Measurements from ENCODE around the gene RHBDF1.

RHBDF1 gene

DNA sequence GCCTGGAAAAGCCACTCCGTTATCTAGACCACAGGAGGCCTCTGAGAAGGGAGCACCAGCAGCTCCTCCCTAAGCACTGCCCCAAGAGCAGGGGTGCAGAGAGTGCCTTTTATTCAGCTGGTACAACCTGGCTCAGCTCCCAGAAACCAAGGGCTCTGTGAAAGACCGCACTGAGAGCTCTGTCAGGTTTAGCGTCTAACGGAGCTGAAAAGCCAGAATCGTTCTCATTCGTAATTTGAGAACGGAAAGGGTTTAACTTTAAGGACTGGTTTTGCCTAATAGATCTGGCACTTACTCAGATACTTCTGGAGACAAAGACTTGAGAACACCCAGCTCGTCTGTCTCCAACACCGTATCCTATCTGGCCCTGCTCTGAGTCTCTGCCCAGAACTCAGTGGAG lies 19.1 kb upstream of the RHBDF1 start:
- DNase-seq, result no peak

DNA sequence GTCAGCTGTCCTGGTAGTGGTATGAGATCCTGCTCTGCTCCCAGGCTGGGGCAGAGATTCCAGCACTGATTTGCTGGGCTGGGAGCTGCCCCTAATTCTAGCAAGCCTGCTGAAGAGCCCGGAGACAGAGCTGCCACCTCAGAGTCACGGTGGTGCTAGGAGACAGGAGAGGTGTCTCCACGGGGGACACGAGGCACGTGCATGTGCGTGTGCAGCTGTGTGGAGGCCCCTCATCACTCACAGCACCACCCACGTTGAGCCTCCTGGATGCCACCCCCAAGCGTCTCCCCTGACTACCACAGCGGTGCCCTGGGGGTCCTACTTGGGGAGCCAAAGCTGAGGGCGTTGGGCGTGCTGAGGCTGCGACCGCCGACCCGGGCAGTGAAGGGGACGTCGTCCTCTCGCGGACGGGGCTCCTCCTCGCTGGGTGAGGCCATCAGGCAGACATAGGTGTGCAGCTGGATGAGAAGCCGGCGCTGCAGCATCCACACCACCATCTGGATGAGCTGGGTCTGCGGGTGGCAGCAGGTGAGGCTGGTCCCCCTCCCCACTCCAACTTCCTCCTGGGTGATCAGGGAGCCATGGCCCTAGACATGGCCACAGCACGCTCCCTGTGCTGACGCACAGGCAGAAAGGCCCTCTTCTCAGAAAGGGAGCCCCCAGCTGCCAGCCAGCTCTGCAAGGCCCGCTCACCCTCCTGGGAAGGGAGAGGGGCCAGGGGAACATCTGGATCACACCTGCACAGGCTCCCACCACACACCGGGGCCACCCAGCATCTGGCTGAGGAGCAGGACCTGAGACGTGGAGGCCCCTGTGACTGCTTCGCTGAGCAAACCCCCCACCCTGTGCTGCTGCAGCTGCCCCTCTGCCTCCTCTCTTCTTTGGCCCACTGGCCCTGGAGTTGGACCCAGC lies 17.2 kb upstream of the RHBDF1 start:
- no peak for DNase-seq

DNA sequence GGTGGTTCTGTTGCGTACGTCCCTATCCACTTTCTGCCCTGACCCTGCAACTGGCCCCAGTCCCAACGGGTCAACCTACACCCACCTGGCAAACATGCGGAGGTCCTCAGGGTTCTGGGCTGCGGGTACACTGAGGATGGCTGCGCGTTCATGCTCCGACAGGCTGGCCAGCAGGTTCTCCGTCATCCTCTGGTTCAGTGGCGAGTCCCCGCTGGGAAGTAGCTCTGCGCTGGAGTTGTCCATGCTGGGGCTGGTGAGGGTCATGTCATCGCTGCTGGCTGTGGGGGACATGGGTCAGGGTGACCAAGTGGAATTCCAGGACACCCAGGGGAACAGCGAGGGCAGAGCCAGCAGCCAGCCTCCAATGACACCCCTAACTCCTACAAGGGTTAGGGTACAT lies 16.2 kb upstream of the RHBDF1 start:
- DNase-seq, result no peak

DNA sequence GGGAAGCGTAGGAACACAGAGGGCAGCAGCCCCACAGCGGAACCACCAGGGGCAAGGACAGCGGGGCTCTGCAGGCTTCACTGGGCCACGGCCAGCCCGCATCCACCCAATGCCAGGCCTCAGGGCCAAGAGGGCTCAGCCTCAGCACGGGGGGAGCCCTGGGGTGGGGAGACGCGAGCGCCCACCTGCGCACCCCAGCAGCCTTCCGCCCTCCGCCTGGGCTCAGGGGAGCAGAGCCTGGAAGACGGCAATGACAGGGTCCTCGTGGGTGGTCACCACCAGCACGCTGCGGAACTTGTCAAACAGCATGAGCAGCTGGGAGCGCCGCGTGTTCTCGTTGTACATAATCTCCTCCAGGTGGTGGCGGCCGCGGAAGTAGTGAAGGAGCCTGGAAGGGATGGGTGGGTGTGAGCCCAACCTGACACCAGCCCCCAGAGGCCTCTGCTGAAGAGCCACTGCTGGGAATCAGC lies 14.1 kb upstream of the RHBDF1 start:
- no peak for DNase-seq

DNA sequence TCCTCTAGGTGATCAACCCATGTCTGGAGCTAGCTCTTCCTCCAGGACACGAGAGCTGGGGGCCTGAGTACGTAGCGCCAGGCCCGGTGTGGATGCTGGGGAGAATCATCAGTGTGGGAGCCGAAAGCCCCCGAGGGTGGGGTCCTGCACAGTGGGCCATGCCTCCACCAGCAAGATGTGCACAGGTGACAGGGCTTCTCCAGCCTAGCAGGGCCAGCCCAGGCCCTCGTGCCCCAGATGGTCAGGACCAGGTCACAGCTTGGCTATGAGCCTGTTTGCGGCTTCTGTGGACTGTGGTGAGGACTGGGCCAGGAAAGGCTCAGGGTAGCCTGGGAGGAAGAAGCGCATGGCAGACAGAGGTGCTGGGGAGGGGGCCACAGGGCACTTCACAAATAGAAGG lies 13.4 kb upstream of the RHBDF1 start:
- DNase-seq, result no peak

DNA sequence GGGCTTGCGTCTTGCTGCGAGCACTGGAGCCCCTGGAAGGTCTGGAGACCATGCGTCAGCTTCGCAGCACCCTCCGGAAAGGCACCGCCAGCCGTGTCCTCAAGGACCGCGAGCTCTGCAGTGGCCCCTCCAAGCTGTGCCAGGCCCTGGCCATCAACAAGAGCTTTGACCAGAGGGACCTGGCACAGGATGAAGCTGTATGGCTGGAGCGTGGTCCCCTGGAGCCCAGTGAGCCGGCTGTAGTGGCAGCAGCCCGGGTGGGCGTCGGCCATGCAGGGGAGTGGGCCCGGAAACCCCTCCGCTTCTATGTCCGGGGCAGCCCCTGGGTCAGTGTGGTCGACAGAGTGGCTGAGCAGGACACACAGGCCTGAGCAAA lies 13.0 kb upstream of the RHBDF1 start:
- DNase-seq, result no peak

DNA sequence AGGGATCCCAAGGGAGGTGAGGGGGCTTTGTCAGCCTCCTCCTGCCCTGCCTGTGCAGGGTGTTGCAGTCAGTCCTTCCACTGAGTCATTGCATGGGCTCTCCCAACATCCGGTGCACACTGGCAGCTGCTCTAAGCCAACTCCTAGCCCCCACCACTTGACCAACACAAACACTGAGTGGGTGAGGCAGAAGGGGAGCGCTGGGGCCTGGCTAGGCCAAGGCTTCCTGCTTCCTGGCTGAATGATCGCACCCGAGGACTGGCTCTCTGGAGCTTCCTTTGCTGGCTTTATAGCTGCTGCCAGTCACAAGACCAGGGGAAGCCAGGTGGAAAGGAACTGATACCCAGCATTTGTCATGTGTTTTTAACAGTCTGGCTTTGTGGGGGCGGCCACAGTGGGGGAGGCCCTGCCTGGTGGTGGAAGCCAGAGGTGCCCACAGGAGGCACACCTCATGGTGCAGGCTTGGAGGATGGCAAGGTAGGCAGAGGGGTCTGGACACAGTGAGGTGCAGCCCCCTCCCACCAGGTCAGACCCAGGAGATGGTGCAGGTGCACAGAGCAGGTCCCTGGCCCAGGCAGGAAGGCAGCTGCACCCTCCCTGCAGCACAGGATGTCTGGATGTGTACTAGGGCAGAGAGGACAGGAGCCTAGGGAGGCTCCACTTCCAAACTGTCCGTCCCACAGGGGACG lies 12.4 kb upstream of the RHBDF1 start:
- DNase-seq, result no peak

DNA sequence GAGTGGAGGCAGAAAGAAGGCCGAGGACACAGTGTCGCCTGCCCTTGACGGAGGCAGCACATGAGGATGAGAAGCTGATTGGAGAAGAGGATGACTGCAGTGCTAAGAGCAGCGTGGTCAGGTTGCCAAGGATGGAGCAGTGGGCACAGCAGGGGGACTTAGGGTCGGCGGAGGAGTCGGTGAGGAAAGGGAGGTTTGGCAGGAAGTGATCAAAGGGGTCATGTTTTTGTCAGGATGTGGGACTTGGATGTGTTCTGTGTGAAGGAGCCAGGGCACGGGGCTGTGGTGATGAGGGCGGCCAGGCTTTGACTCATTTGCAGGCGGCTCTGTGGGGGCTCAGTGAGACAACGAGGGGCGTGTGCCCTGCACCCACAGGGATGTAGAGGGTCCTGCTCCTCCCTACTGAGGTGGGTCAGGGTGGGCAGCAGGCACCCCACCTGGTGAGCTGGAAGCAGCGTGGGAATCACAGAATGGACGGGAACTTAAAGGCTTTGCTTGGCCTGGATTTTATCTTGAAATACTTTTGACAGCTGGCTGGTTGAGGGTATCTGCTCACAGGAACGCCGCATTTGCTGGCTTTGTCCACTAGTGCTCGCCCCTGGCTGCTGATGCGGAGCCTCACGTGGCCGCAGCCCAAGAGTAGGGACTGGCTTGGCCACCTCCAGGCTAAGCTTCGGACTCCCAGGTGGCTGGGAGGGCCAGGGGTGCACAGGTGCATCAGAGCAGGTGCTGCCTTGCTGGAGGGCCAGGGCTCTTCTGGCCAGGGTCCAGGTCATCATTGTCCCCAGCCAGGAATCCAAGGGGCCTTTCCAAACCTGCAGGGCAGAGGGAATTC lies 11.6 kb upstream of the RHBDF1 start:
- DNase-seq, result no peak

DNA sequence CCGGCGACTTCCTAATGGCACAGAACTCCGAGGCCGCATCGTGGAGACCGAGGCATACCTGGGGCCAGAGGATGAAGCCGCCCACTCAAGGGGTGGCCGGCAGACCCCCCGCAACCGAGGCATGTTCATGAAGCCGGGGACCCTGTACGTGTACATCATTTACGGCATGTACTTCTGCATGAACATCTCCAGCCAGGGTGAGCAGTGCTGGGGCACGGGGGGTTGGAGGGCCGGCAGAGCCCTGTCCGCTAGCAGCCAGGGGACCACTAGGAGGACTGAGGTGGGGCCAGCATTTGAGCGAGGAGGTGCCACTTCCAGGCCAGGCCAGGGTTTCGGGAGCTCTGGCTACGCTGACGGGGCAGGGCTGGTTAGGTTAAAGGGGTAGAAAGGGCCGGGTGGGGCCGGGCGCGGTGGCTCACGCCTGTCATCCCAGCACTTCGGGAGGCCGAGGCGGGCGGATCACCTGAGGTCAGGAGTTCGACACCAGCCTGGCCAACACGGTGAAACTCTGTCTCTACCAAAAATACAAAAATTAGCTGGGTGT lies 10.7 kb upstream of the RHBDF1 start:
- no peak for DNase-seq

DNA sequence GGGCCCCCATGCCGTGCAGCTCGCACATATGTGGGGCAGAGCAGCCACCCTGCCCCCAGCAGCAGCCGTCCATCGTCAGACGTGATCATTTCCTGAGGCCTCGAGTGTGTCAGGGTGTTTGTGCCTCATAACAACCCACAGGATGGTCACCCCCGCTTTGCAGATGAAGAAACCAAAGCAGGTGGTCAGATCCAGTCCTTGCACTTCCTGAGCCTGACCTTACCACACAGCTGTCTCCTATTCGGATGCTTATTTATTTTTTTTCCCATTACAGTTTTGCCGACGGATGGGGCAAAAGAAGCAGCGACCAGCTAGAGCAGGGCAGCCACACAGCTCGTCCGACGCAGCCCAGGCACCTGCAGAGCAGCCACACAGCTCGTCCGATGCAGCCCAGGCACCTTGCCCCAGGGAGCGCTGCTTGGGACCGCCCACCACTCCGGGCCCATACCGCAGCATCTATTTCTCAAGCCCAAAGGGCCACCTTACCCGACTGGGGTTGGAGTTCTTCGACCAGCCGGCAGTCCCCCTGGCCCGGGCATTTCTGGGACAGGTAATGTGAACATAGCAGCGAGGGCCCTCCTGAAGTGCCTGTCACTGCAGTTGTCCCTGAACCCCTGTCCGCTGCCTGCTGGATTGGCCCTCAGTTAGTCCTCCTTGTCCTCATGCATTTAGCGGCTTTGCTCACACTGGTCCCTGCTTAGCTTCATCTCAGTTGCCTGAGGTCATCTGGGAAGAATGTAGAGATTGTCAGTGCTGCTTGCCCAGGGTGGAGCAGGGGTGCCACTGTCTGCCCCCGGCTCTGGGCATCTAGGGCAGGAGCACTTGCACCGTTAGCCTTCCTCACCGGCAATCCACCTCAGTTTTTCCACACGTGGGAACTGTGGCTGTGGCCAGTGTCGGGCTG lies 7.0 kb upstream of the RHBDF1 start:
- DNase-seq, result no peak

DNA sequence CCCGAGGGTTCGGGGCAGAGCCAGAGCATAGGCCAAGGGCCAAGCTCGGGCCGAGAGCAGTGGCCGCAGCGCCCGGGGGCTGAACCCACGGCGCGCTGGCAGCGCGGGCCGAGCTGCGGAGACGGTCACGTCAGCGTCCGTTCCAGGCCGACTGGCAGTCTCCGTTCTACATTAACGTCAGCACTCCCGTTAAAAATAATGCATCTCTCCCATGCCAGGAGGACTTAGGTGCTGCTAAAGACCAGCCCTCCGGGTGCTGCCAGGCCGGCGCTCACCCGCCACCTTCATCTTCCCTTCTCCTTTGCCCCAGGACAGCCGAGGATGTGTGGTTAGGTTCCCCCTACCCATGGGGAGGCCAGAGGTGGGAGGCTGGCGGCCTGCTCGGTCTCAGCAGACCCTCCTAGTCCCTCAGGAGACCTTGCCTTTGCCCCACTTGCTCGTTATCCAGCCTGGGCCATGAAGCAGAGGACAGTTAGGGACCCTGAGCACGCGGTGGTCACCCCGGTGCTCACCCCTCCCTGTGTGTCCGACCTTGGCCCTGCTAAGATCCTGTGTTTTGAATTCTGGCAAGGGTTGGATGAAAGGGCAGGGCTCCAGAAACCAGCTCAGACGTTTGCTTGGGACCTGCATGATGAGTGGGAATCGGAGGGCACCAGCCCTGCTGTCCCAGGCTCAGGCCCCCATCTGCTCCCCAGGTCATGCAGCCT lies 6.2 kb upstream of the RHBDF1 start:
- no peak for DNase-seq

DNA sequence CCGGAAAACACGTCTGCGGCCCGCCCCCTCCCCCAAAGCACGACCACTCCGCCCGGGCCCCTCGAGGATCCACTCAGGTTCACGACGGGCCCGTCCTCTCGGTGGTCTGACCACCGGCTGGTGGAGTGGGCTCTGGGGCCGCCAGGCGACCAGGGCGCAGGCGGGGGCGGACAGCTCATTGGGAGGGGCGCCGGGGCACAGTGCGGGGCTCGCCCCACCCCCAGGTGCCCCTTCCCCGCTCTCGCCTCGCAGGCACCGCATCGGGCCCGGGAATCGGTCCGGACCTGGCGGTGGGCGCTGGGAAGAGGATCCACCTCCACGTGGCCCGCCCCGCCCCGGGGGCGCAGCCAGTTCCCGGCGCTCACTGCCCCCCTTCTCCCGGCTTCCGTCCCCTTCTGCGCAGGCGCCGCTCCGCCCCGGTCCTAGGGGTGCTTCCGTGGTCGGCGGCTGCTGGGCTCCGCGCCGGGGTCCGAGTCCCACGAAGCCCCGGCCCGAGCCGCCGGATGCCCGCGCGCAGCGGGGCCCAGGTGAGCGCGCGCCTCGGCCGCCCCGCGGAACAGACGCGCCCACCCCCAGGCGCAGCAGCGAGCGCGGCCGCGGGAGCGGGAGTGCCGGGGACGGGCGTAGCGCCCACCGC lies 5.5 kb upstream of the RHBDF1 start, which contains the start of gene MPG:
MPG (plus strand) TSS at position 419 of the 637 bp plus-strand sequence; CDS start at position 504, 85 bp downstream.
- peak; percentile 81 for DNase-seq

DNA sequence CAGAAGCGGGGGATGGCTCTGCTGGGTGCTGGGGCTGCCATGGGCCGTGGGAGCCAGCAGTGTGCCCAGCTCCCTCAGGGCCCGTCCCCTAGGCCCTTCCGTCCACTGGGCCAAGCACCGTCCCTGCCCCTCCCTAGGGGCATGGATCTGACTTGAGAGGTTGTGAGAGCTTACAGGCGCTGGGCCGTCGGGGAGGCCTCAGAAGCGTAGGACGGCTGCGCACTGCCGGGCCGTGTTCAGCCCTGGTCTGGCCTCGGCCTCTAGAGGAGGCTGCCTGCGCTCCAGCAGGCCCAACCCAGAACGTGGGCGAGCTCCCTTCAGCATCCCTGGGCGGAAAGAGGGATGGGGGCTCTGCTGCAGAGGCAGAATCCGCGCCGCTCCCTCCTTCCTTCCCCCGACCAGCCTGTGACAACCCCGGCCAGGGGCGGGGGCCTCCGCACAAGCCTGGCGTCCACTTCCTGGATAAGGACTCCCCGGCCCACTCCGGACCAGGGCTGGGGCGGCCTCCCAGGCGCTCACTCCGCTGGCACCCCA lies 4.9 kb upstream of the RHBDF1 start:
- peak; percentile 19 for DNase-seq

DNA sequence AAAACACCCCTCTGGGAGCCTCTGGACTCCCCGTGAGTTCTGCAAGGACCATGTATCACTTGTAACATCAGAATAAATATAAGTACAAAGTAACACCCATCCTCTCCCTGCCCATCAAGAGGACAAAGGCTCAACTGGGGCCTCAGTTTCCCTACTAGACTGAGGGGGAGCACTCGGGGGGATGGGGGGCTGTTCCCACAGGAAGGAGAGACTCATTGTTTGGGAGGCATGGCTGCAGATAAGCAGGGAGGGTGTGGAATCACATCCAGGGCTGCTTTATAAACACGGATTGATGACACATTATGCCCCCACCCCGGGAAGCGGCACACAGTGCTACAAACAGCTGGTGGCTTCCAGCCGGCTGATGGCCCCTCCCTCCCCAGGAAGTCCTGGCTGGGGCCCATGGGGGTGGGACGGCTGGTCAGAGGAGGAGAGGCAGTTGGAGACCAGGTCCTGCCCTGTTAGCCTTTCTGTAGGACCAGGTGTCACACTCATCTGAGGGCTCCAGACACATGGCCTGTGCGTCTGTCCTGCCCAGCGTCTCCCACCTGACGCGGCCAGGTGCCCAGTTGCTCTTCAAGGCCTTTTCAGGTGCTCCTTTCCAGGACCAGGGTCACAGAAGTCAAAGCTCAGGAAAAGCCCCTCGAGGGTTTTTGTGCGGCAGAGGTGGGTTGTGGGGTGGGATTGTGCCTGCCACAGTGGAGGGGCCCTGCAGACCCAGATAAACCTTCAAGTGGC lies 4.3 kb upstream of the RHBDF1 start:
- DNase-seq, result no peak

DNA sequence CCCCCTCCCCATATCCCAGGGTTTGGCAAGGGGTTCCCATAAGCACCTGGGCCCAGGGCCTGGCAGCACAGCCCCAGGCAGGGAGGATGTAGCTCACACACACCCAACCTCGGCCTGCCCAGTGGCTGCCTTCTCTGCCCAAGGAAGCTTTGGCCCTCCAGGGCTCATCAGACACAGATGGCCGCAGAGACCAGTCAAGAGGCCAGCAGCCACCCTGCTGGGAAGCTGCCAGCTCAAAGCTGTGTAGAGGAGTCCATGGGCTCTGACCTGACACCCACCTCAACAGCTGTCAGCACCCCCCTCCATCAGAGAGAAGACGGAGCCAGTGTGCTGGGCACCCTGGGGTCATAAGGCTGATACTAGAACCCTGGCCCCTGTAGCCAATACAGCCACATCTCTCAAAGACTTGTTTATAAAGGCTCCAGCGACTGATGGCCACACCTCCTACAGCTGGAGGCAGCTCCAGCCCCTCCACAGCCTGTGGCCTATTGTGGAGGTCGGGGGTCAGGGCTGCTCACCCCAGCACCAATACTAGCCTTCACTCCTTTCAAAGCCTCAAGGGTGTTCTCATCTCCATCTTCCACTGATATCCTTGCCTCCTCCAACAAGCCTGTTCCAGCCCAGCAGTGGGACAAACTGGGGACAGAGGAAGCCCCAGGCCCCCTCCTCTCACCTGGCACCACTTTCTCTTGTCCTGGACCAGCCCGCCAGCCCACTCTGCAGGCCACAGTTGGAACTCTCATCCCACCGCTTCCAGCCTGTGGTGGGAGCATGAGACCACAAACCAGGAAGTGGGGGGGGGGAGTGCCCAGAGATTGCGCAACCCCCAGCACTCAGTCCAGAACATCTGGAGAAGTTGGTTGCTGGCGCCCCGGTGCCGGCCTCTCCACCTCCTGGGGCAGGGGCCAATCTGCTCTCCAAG lies 3.4 kb upstream of the RHBDF1 start:
- no peak for DNase-seq

DNA sequence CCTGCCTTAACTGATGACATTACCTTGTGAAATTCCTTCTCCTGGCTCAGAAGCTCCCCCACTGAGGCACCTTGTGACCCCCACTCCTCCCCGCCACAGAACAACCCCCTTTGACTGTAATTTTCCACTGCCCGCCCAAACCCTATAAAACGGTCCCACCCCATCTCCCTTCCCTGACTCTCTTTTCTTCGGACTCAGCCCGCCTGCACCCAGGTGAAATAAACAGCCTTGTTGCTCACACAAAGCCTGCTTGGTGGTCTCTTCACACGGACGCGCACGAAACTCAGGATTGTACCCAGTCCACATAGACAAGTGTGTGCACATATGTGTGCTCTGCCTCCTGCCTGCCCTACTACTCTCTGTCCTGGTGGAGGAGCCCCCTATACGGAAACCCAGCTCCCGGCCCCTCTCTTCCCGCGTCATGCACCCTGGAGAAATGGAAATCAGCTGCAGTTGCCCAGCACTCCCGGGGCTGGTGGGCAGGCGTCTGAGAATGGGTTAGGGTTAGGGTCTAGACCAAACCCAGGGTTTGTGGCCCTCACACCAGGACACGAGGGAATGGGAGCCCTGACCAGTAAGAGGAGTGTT lies 2.4 kb upstream of the RHBDF1 start:
- DNase-seq, result no peak

DNA sequence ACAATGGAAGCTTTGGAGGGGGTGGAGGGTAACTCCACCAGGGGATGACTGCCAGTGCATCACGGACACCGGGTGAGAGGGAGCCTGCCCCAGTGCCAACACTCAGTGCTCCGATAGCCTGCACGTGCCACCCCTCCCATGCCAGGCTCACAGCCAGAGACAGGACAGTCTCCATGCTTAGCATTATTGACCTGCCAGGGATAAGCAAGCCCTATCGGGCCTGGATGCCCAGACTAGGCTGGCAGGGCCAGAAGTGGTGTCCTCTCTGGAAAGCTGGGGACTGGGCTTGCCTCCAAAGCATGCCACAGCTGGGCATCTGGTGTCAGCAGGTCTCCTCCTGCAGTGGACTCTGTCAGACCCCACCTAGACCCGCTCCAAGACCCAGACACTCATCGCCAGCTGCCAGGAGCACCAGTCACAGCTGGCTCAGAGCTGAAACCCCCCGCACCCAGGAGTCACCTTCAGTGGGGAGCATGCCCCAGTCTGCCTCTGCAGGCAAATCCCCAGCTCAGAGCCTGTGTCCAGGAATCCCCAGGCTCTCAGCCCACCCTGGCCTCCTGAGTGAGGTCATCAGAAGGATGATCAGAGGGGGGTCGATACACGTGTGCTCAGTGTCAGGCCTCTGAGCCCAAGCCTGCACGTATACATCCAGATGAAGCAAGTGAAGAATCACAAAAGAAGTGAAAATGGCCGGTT lies 1.8 kb upstream of the RHBDF1 start:
- DNase-seq, result no peak
